Measurements from ENCODE around the gene ARL6IP6. TPM values are rescaled to one million over a fixed set of nuclear protein-coding genes. Genes with fewer than 3 reads are reported as not detected.

ARL6IP6 gene
- total and polyA plus RNA-seq, 10 of the 15 experiments (the other 5 are each of a cell fraction or from before 2014, with no cell fraction given): 15.8 to 87.3 (median 28.4) TPM

DNA sequence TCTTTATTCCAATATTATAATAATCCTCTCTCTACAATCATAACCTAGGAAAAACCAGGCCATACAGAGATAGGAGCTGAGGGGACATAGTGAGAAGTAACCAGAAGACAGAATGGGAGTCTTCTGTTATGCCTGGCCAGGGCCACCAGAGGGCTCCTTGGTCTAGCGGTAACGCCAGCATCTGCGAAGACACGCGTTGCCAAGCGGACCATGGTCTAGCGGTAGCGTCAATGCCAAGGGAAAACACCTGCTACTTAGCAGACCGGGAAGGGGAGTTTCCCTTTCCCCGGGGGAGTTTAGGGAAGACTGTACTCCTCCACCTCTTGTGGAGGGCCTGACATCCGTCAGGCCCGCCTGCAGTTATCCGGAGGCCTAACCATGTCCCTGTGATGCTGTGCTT, 36.6 kb downstream of the ARL6IP6 start (continued):
- TF ChIP-seq, protein P1, sequence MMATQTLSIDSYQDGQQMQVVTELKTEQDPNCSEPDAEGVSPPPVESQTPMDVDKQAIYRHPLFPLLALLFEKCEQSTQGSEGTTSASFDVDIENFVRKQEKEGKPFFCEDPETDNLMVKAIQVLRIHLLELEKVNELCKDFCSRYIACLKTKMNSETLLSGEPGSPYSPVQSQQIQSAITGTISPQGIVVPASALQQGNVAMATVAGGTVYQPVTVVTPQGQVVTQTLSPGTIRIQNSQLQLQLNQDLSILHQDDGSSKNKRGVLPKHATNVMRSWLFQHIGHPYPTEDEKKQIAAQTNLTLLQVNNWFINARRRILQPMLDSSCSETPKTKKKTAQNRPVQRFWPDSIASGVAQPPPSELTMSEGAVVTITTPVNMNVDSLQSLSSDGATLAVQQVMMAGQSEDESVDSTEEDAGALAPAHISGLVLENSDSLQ (IDR thresholded peaks at IDR 0.05): no peak
- TF ChIP-seq ESRRA (IDR thresholded peaks at IDR 0.05; ENCODE audit: low read length) (no peak), TARDBP (IDR thresholded peaks at IDR 0.05; ENCODE audit: borderline replicate concordance) (no peak), MTA3 (IDR thresholded peaks at IDR 0.05; ENCODE audit: borderline replicate concordance, low read length) (no peak), SIN3A (IDR thresholded peaks at IDR 0.05; ENCODE audit: low read depth, low read length) (no peak), RAD51 (IDR thresholded peaks at IDR 0.05) (no peak), BMI1 (IDR thresholded peaks at IDR 0.05; ENCODE audit: borderline replicate concordance) (no peak), CREM (IDR thresholded peaks at IDR 0.05; ENCODE audit: low read depth) (no peak), MXI1 (IDR thresholded peaks at IDR 0.05; ENCODE audit: low read depth, low read length) (no peak), FOXM1 (IDR thresholded peaks at IDR 0.05; ENCODE audit: low read depth, low read length) (no peak), TCF7 (IDR thresholded peaks at IDR 0.05; ENCODE audit: borderline replicate concordance) (no peak), GATAD2B (conservative IDR thresholded peaks at IDR 0.05; ENCODE audit: low read depth) (no peak), KLF5 (IDR thresholded peaks at IDR 0.05; ENCODE audit: partially characterized antibody) (no peak), IKZF1 (conservative IDR thresholded peaks at IDR 0.05) (peak; percentile 34; the same call in 1 of the 2 replicates), BCL11A (IDR thresholded peaks at IDR 0.05; ENCODE audit: low read depth, low read length) (0 out of 2 replicates have a peak, but pooled peaks have one; percentile 14), MEF2B (IDR thresholded peaks at IDR 0.05; ENCODE audit: partially characterized antibody, poor library complexity, severe bottlenecking) (peak; percentile 68), CBX3 (IDR thresholded peaks at IDR 0.05; ENCODE audit: borderline replicate concordance, low read depth) (no peak), CHD4 (IDR thresholded peaks at IDR 0.05) (no peak), RBBP5 (conservative IDR thresholded peaks at IDR 0.05) (no peak), SP1 (IDR thresholded peaks at IDR 0.05; ENCODE audit: low read depth, low read length) (no peak), CHD1 (IDR thresholded peaks at IDR 0.05; ENCODE audit: low read depth, low read length) (no peak), CHD2 (IDR thresholded peaks at IDR 0.05; ENCODE audit: borderline replicate concordance, low read depth, low read length) (no peak)
- TF ChIP-seq, protein P2, sequence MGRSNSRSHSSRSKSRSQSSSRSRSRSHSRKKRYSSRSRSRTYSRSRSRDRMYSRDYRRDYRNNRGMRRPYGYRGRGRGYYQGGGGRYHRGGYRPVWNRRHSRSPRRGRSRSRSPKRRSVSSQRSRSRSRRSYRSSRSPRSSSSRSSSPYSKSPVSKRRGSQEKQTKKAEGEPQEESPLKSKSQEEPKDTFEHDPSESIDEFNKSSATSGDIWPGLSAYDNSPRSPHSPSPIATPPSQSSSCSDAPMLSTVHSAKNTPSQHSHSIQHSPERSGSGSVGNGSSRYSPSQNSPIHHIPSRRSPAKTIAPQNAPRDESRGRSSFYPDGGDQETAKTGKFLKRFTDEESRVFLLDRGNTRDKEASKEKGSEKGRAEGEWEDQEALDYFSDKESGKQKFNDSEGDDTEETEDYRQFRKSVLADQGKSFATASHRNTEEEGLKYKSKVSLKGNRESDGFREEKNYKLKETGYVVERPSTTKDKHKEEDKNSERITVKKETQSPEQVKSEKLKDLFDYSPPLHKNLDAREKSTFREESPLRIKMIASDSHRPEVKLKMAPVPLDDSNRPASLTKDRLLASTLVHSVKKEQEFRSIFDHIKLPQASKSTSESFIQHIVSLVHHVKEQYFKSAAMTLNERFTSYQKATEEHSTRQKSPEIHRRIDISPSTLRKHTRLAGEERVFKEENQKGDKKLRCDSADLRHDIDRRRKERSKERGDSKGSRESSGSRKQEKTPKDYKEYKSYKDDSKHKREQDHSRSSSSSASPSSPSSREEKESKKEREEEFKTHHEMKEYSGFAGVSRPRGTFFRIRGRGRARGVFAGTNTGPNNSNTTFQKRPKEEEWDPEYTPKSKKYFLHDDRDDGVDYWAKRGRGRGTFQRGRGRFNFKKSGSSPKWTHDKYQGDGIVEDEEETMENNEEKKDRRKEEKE (IDR thresholded peaks at IDR 0.05): no peak
- TF ChIP-seq, protein P3, sequence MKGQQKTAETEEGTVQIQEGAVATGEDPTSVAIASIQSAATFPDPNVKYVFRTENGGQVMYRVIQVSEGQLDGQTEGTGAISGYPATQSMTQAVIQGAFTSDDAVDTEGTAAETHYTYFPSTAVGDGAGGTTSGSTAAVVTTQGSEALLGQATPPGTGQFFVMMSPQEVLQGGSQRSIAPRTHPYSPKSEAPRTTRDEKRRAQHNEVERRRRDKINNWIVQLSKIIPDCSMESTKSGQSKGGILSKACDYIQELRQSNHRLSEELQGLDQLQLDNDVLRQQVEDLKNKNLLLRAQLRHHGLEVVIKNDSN (IDR thresholded peaks at IDR 0.05; ENCODE audit: borderline replicate concordance, extremely low read length, insufficient read depth, low read depth, low read length): no peak
- TF ChIP-seq, protein P4, sequence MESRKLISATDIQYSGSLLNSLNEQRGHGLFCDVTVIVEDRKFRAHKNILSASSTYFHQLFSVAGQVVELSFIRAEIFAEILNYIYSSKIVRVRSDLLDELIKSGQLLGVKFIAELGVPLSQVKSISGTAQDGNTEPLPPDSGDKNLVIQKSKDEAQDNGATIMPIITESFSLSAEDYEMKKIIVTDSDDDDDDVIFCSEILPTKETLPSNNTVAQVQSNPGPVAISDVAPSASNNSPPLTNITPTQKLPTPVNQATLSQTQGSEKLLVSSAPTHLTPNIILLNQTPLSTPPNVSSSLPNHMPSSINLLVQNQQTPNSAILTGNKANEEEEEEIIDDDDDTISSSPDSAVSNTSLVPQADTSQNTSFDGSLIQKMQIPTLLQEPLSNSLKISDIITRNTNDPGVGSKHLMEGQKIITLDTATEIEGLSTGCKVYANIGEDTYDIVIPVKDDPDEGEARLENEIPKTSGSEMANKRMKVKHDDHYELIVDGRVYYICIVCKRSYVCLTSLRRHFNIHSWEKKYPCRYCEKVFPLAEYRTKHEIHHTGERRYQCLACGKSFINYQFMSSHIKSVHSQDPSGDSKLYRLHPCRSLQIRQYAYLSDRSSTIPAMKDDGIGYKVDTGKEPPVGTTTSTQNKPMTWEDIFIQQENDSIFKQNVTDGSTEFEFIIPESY (IDR thresholded peaks at IDR 0.05): peak; percentile 93
- TF ChIP-seq, protein P5, sequence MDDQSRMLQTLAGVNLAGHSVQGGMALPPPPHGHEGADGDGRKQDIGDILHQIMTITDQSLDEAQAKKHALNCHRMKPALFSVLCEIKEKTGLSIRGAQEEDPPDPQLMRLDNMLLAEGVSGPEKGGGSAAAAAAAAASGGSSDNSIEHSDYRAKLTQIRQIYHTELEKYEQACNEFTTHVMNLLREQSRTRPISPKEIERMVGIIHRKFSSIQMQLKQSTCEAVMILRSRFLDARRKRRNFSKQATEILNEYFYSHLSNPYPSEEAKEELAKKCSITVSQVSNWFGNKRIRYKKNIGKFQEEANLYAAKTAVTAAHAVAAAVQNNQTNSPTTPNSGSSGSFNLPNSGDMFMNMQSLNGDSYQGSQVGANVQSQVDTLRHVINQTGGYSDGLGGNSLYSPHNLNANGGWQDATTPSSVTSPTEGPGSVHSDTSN (IDR thresholded peaks at IDR 0.05; ENCODE audit: insufficient replicate concordance, low read depth, low read length): no peak
